HG02571 (cell line): ENCODE data around the gene CABLES2.
"Not testable (repeated sequence)": the region's sequence is repeated elsewhere in the genome, so short reads cannot be mapped to it uniquely, and the experiment has no call there.

Source experiments
- ATAC-seq: cut with Tn5 transposase; IDR thresholded peaks from one replicate; pipeline ENCODE4 v1.9.1; 2021; ENCODE audit warnings: mild to moderate bottlenecking, moderate library complexity; ENCODE audit not compliant: unreplicated experiment

The CABLES2 gene

DNA sequence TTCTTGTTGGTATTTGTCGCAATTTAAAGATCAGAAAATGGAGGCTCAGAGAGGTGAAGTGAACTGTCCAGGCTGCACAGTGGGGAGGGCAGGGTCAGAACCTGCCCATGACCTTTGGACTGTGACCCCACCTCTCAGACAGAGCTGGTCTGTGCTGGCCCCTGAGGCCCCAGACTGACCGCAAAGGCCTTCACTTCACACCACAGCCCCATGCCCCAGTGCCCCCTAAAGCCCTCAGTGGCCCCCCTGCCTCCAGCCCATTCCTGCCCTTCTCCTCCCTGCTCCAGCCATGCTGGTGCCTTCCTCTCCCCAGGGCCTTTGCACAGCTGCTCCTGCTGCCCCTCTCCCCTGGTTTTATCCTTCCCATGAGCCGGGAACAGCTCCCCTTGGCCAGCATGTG lies 29.6 kb upstream of the CABLES2 start:
- ATAC-seq, result no peak

GRCh38 chr20:62433658-62434497 lies 26.8 kb upstream of the CABLES2 start:
- no peak for ATAC-seq

DNA sequence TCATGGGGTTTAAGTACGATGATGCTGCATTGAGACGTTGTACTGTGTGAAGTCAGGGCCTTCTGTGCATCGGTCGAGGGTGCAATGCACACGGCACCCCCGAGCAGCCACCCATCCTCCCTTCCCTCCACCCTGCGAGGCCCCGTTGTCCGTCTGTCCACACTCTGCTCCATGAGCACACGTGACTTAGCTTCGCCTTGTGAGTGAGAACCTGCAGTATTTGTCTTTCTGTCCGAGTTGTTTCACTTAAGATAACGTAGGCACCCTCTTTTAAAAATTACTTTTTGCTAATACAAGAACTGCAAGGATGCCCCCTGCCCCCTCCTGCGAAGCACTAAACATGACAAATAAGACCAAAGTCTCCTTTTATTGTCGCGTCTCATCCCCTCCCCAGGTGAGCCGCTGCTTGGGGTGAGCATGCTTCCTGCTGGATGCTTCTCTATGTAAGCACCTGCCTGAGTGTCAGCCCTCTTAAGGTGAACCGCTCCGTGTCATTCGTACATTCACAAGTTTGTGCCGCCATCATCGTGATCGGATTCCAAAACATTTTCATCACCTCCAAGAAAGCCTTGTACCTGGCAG lies 23.9 kb upstream of the CABLES2 start:
- ATAC-seq, result no peak

GRCh38 chr20:62430311-62430853 lies 23.3 kb upstream of the CABLES2 start:
- ATAC-seq, result no peak

DNA sequence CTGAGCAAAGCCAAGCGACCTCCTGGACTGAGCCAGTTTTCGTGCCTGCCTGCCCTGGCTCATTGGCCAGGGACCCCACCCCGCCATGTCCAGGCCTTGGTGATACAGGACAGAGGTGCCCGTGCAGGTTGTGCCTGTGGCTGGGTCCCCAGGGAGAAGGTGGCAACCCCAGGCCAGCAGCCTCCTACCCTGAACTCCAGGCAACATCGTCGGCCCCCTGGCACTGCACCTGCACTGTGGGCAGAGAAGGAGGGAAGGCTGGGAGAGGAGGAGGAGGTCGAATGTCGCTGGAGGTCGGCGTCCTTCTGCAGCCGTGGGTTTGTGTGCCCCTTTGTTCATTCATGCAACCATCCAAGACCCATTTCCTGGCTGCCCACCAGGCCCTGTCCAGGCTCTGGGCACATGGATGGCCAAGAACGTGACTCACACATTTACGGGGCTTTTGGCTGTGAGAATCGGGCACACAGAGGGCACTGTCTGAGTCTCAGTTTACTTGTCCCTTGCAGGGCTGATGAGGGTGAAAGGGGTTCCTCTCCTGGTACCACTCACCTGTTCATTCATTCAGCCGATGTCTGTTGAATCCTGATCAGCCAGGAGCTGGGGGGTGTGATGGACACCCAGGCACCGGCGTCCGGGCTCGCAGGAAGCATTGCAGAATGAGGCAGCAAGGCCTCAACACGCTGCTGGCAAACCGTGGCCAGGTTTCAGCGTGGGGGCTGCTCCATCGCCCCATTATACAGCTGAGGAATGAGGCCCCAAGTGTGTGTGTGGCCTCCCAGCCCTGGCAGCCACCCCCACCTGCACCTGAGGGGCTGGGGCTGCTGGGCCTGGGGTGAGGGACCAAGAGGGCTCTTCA lies 22.6 kb upstream of the CABLES2 start:
- no peak for ATAC-seq

- no peak for ATAC-seq
Measured at GRCh38 chr20:62428396-62429295, 21.6 kb upstream of the CABLES2 start.

- ATAC-seq, result no peak
Measured at GRCh38 chr20:62428002-62428372, 20.9 kb upstream of the CABLES2 start.

DNA sequence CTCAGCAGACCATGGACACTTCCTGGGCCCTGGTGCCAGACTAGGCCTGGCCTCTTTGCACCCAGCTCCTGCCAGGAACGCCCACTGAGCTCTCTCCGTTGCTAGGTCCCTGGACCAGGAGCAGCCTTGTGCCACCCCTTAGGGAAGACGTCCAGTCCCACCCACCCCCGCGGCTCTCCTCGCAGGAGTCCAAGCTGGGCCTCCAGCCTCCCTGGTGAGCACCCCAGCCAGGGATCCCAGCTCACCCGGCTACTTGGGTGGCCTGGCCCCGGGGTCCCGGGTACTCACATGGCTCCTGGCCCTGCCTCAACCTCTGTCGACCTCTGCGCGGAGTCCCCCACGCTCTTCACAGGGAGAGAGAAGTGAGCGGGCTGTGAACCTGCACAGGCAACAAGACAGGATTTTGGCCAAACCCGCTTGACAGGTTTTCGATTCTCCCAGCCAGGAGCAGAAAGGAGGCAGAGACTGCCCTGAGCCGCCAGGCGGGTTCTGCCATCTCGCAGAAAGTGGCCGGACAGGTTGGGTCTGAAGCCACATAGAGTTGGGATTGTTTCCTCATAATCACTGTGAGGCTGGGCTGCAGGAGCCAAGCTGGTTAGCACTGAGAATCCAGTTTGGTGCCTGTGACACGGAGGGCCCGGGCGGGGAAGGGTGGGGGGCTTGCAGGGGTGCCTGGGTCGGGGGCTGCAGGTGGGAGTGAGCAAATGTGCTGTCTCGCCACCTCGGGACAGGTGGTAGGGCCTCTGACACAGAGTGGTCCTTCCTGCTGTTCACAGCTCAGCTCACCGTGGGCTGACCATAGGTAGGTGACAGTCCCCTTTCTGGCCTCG lies 20.3 kb upstream of the CABLES2 start, which contains the start of gene RBBP8NL:
TSS of gene RBBP8NL (minus strand) at position 368 of the 830 bp plus-strand sequence. CDS start 7,892 bp downstream, outside the sequence.
- ATAC-seq, result no peak

DNA sequence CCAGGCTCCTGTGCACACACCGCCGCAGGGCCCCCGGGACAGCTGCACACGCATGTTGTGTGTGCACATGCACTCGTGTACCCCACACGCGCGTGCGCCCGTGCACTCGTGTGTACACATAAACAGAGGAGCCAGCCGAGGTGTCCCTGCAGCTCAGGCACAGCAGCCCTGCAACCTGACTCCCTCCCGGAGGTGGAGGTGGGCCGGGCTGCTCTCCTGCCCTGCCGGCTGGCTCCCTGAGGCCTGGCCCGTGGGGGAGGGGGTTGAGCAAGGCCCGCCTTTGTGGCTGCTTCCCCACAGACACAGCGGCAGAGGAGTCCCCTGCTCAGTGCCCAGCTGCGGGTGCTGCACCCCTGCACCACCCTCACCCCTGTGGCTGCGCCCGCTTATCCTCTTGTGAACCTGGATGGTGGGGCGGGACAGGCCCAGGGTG lies 19.6 kb upstream of the CABLES2 start:
- ATAC-seq, result no peak

DNA sequence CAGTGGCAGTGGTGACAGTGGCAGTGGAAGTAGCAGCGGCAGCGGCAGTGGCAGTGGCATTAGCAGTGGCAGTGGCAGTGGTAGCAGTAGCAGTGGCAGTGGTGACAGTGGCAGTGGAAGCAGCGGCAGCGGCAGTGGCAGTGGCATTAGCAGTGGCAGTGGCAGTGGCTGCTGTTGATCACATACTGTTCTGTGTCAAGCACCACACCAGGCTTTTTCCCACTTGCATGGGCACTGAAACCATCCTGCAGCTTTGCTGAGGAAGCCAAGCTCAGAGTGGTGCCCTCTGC lies 18.9 kb upstream of the CABLES2 start:
- ATAC-seq, result not testable (repeated sequence)

- ATAC-seq, result no peak
Measured at GRCh38 chr20:62425281-62426058, 18.4 kb upstream of the CABLES2 start.

GRCh38 chr20:62424249-62425107 lies 17.4 kb upstream of the CABLES2 start:
- no peak for ATAC-seq

DNA sequence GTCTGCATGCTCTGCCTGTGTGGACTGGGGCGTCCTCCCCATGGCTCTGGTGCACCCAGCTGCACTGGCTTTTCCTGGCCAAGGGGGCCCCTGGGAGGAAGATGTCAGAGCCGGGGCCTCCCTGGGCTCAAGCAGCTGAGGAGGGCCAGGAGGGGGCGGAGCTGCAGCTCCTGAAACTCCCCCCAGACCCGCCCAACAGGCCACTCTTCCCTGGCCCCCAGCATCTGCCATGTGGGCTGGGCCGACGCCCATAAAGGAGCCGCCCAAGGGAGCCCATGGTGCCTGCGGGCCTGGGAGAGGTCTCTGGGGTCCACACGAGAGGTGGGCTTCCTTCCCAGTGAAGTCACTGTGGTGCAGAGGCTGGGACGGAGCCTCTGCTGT lies 16.2 kb upstream of the CABLES2 start:
- ATAC-seq, result no peak

GRCh38 chr20:62422636-62423325 lies 15.7 kb upstream of the CABLES2 start:
- ATAC-seq, result no peak

GRCh38 chr20:62421716-62421990 lies 14.6 kb upstream of the CABLES2 start:
- no peak for ATAC-seq

DNA sequence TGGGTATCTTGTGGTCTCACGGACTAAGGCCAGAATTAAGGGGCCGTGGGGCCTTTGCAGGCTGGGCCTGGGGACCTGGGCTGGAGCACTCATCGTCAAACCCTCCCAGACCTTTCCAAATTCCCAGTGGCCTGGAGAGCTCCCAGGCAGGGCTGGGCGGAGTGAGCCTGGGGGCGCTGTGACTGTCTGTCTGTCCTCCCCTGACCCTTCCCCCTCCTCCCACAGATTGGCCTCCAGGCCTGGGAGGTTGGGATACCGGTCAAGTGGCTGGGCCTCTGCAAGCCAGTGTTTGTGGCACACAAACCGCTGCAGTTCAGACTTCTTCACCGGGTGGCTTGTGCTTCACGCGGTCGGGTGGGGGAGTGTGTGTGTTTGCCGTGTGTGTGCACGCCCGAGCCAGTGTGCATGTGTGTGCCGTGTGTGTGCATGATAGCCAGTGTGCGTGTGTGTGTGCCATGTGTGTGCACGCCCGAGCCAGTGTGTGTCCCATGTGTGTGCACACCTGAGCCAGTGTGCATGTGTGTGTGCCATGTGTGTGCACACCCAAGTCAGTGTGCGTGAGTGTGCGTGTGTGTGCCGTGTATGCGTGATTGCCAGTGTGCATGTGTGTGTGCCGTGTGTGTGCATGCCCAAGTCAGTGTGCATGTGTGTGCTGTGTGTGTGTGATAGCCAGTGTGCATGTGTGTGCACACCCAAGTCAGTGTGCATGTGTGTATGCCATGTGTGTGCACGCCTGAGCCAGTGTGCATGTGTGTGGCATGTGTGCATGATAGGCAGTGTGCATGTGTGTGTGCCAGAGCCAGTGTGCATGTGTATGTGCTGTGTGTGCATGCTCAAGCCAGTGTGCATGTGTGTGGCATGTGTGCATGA lies 14.0 kb upstream of the CABLES2 start:
- ATAC-seq, result no peak

DNA sequence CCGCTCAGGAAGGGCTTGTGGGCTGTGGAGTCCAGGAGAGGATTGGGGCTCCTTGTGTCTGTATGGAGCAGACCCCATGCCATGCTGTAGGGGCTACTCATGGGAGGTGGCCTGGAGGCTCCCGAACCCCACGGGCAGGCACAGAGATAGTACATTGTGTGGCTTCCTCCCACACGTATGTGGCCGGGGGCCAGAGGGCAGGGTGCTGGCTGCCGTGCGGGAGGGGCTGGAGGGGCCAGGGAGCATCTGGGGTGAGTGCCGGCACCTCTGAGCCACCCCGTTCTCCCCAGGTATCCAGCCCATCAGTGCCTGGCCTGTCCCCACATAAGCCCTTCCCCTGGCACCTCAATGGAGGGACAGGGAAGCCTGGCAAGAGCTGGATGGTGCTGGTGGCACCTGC lies 12.7 kb upstream of the CABLES2 start:
- no peak for ATAC-seq
